Hepatocyte (in vitro differentiated cells): ENCODE results near the gene SUGCT. TPM values are rescaled to one million over a fixed set of nuclear protein-coding genes. Genes with fewer than 3 reads are reported as not detected.

Source experiments
- DNase-seq: peaks from one replicate; pipeline ENCODE4 v3.0.0-alpha.2; 2016; ENCODE audit warnings: low spot score
- H2AFZ ChIP-seq: fragments of 200-600 bp; sonication (generic); 2 replicates; pipeline ENCODE4 v1.6.0; 2016; ENCODE audit warnings: antibody characterized with exemption, mild to moderate bottlenecking
- H3K27ac ChIP-seq: fragments of 200-600 bp; sonication (generic); 2 replicates; pipeline ENCODE4 v1.5.1; 2016; ENCODE audit warnings: mild to moderate bottlenecking
- H3K27me3 ChIP-seq: fragments of 200-600 bp; sonication (generic); 2 replicates; pipeline ENCODE4 v1.6.1; 2016
- H3K36me3 ChIP-seq: fragments of 200-600 bp; sonication (generic); replicated peaks from 2 replicates; pipeline ENCODE4 v1.5.1; 2016; ENCODE audit warnings: low read depth; ENCODE audit not compliant: insufficient read depth
- H3K4me1 ChIP-seq: fragments of 200-600 bp; sonication (generic); 2 replicates; pipeline ENCODE4 v1.5.1; 2016; ENCODE audit warnings: mild to moderate bottlenecking, moderate library complexity; ENCODE audit not compliant: insufficient read depth
- H3K4me2 ChIP-seq: fragments of 200-600 bp; sonication (generic); 2 replicates; pipeline ENCODE4 v1.6.0; 2016
- H3K4me3 ChIP-seq: fragments of 200-600 bp; sonication (generic); 2 replicates; pipeline ENCODE4 v1.5.1; 2016; ENCODE audit warnings: mild to moderate bottlenecking
- H3K79me2 ChIP-seq: fragments of 200-600 bp; sonication (generic); 2 replicates; pipeline ENCODE4 v1.6.0; 2017; ENCODE audit warnings: mild to moderate bottlenecking
- H3K9me2 ChIP-seq: fragments of 200-600 bp; sonication (generic); replicated peaks from 2 replicates; pipeline ENCODE4 v1.6.0; 2017; ENCODE audit warnings: mild to moderate bottlenecking; ENCODE audit not compliant: insufficient read depth
- H3K9me3 ChIP-seq: fragments of 200-600 bp; sonication (generic); 2 replicates; pipeline ENCODE4 v1.5.1; 2016; ENCODE audit warnings: low read depth, mild to moderate bottlenecking
- H4K20me1 ChIP-seq: fragments of 200-600 bp; sonication (generic); 2 replicates; pipeline ENCODE4 v1.6.0; 2016; ENCODE audit warnings: mild to moderate bottlenecking; ENCODE audit not compliant: insufficient read depth, poor library complexity, severe bottlenecking
- EZH2 ChIP-seq: fragments of 200-600 bp; sonication (generic); IDR thresholded peaks from 2 replicates; pipeline ENCODE4 v1.6.1; 2016; ENCODE audit warnings: antibody characterized with exemption, mild to moderate bottlenecking, borderline replicate concordance
- EZH2phosphoT487 ChIP-seq: fragments of 200-600 bp; sonication (generic); IDR thresholded peaks from one replicate; pipeline ENCODE4 v1.6.1; 2018; ENCODE audit warnings: antibody characterized with exemption, mild to moderate bottlenecking, low read depth, moderate library complexity; ENCODE audit not compliant: unreplicated experiment, severe bottlenecking
- WGBS: methylation state at CpG from one replicate; pipeline ENCODE4 v1.1.6; 2016; ENCODE audit warnings: low lambda C conversion rate; ENCODE audit errors: missing lambda C conversion rate; 5-methylcytosine and 5-hydroxymethylcytosine counted together
- polyA plus RNA-seq: library from polyadenylated mRNA; unstranded; fragments of >200 nt; fragmentation: Nextera tagmentation; extraction: Ambion mirVana; gene quantifications from 2 replicates; pipeline ENCODE4 v1.2.1, GENCODE V29; 2016
- total RNA-seq: library from RNA; depleted of rRNA; stranded (reverse); fragments of >200 nt; gene quantifications from 2 replicates; pipeline ENCODE4 v1.2.3, GENCODE V29; 2014
- TF ChIP-seq, protein P1 (sequence below): fragments of 200-600 bp; sonication (generic); IDR thresholded peaks from 2 replicates; pipeline ENCODE4 v1.5.1; 2016; ENCODE audit warnings: antibody characterized with exemption, mild to moderate bottlenecking; ENCODE audit not compliant: poor library complexity

SUGCT gene
- total and polyA plus RNA-seq, 2 experiments from 2014 or later = 5.1 to 12.0 TPM

DNA sequence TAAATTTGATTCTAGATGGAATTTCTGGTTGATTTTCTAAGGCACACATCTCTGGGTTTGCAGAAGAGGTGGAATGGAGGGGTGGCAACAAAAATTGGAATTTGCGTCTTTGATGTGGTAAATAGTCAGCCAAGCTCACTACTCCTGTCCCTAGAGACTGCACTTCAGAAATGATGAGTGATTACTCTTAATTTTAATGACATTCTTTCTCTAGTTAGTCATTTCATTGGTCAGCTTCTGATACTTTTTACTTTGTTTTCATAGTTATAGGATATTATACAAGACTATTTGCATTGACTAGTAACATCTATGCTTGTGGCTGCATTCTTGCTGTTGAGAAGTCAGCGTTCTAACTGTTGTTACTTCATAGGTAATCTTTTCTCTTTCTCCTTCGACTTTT is 658.3 kb downstream of the SUGCT start:
- Histone ChIP-seq H2AFZ (no peak overlapping the region), H4K20me1 (no peaks in the 10 kb centered on the region), H3K4me2 (no peak overlapping the region), H3K9me3 (no peaks in the 10 kb centered on the region), H3K4me3 (no peak overlapping the region), H3K36me3 (no peaks in the 10 kb centered on the region), H3K27ac (no peak overlapping the region), H3K27me3 (no peaks in the 10 kb centered on the region), H3K4me1 (no peaks in the 10 kb centered on the region), H3K79me2 (no peaks in the 10 kb centered on the region), H3K9me2 (no peaks in the 10 kb centered on the region)
- DNase-seq = no peak
- no peak for TF ChIP-seq EZH2phosphoT487
- no peak for TF ChIP-seq EZH2
- TF ChIP-seq, protein P1, sequence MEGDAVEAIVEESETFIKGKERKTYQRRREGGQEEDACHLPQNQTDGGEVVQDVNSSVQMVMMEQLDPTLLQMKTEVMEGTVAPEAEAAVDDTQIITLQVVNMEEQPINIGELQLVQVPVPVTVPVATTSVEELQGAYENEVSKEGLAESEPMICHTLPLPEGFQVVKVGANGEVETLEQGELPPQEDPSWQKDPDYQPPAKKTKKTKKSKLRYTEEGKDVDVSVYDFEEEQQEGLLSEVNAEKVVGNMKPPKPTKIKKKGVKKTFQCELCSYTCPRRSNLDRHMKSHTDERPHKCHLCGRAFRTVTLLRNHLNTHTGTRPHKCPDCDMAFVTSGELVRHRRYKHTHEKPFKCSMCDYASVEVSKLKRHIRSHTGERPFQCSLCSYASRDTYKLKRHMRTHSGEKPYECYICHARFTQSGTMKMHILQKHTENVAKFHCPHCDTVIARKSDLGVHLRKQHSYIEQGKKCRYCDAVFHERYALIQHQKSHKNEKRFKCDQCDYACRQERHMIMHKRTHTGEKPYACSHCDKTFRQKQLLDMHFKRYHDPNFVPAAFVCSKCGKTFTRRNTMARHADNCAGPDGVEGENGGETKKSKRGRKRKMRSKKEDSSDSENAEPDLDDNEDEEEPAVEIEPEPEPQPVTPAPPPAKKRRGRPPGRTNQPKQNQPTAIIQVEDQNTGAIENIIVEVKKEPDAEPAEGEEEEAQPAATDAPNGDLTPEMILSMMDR = no peak
- WGBS = 96% methylated on average over 3 of the region's 3 CpGs

- 96% methylated on average over 1 of the region's 1 CpG for WGBS
- Histone ChIP-seq H3K27me3 (no peaks in the 10 kb centered on the region), H3K4me2 (no peak overlapping the region), H4K20me1 (no peaks in the 10 kb centered on the region), H3K4me3 (no peak overlapping the region), H3K79me2 (no peaks in the 10 kb centered on the region), H3K9me3 (no peaks in the 10 kb centered on the region), H3K36me3 (no peaks in the 10 kb centered on the region), H3K9me2 (no peaks in the 10 kb centered on the region), H3K4me1 (peaks cover 5% of the 10 kb centered on the region), H3K27ac (no peak overlapping the region), H2AFZ (no peak overlapping the region)
- no peak for DNase-seq
- TF ChIP-seq EZH2phosphoT487 (no peak), EZH2 (no peak)
- TF ChIP-seq, protein P1 = no peak
Measured at GRCh38 chr7:40795607-40796006, 660.8 kb downstream of the SUGCT start.

DNA sequence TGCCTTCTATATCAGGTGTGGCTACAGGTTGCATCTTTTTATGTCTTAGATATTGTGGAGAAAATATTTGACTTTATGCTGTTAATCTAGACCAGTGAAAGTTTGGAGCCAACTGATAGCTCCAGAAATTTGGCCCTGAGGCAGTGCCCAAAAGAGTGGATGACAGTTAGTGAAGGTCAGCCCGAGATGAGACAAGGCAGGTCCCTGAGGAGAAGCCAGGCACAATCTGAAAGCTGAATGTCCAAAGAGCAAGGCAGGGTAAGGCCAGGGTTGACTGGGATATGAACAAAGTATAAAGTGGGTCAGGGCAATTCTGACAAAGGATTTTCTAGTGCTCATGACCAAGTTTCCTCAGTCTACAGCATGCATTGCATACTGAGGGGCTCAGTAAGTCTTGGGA is 661.9 kb downstream of the SUGCT start:
- H3K79me2 ChIP-seq = no peaks in the 10 kb centered on the region
- H3K27me3 ChIP-seq = no peaks in the 10 kb centered on the region
- peaks cover 5% of the 10 kb centered on the region for H3K4me1 ChIP-seq
- no peaks in the 10 kb centered on the region for H3K9me2 ChIP-seq
- no peaks in the 10 kb centered on the region for H4K20me1 ChIP-seq
- H3K4me3 ChIP-seq = no peak overlapping the region
- H2AFZ ChIP-seq = no peak overlapping the region
- WGBS = 79% methylated on average over 1 of the region's 1 CpG
- H3K27ac ChIP-seq = no peak overlapping the region
- no peak for TF ChIP-seq EZH2phosphoT487
- TF ChIP-seq EZH2 = no peak
- TF ChIP-seq, protein P1 = no peak
- no peak overlapping the region for H3K4me2 ChIP-seq
- H3K36me3 ChIP-seq = no peaks in the 10 kb centered on the region
- no peaks in the 10 kb centered on the region for H3K9me3 ChIP-seq
- no peak for DNase-seq

DNA sequence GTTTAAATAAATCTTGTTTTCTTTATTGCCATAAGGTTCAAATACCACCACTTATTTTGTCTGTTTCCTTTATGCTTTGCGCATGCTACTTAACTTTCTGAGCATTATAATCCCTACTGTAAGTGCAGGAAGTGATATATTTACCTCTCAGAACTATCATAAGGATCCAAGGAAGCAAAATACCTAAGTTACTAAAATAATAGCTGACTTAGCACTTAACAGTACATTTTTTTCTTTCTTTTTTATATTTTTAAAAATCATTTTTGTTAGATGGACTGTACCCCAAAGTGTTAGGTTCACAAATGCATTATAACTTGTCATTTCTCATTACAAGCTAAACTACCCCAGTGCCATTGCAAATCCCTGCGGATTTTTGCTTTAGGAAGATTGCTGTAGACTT is 663.8 kb downstream of the SUGCT start:
- no peak overlapping the region for H3K27ac ChIP-seq
- H3K27me3 ChIP-seq = no peaks in the 10 kb centered on the region
- 100% methylated on average over 2 of the region's 2 CpGs for WGBS
- no peaks in the 10 kb centered on the region for H3K9me3 ChIP-seq
- H3K9me2 ChIP-seq = no peaks in the 10 kb centered on the region
- no peak overlapping the region for H3K4me3 ChIP-seq
- DNase-seq = no peak
- H4K20me1 ChIP-seq = no peaks in the 10 kb centered on the region
- no peak overlapping the region for H2AFZ ChIP-seq
- H3K79me2 ChIP-seq = no peaks in the 10 kb centered on the region
- H3K4me1 ChIP-seq = peaks cover 5% of the 10 kb centered on the region
- no peaks in the 10 kb centered on the region for H3K36me3 ChIP-seq
- TF ChIP-seq, protein P1 = no peak
- TF ChIP-seq EZH2 (no peak), EZH2phosphoT487 (no peak)
- H3K4me2 ChIP-seq = no peak overlapping the region
